Parathyroid adenoma (tissue), 2 donors: ENCODE measurements around the gene ALPL.

Source experiments
- H2AFZ ChIP-seq: fragments of 300-600 bp; sonication (generic); one replicate; pipeline ENCODE4 v1.7.0; 2017; ENCODE audit warnings: antibody characterized with exemption, mild to moderate bottlenecking
- H3K27ac ChIP-seq: fragments of 300-600 bp; sonication (generic); one replicate; pipeline ENCODE4 v1.7.0; 2017
- H3K27me3 ChIP-seq: fragments of 300-600 bp; sonication (generic); one replicate; pipeline ENCODE4 v1.7.0; 2017; ENCODE audit warnings: low read length; ENCODE audit not compliant: control insufficient read depth, insufficient read depth
- H3K36me3 ChIP-seq: fragments of 300-600 bp; sonication (generic); one replicate; pipeline ENCODE4 v1.7.0; 2017; ENCODE audit warnings: low read length; ENCODE audit not compliant: control insufficient read depth, insufficient read depth
- H3K4me1 ChIP-seq: fragments of 300-600 bp; sonication (generic); one replicate; pipeline ENCODE4 v1.7.0; 2017; ENCODE audit warnings: control low read depth
- H3K4me2 ChIP-seq: fragments of 300-600 bp; sonication (generic); one replicate; pipeline ENCODE4 v1.7.0; 2017; ENCODE audit warnings: low read length
- H3K4me3 ChIP-seq: fragments of 300-600 bp; sonication (generic); one replicate; pipeline ENCODE4 v1.7.0; 2017; ENCODE audit warnings: low read depth, low read length
- H3K79me2 ChIP-seq: fragments of 300-600 bp; sonication (generic); one replicate; pipeline ENCODE4 v1.7.0; 2017; ENCODE audit warnings: control low read depth
- H3K9ac ChIP-seq: fragments of 300-600 bp; sonication (generic); one replicate; pipeline ENCODE4 v1.7.0; 2017; ENCODE audit warnings: mild to moderate bottlenecking
- H3K9me3 ChIP-seq: fragments of 300-600 bp; sonication (generic); one replicate; pipeline ENCODE4 v1.7.0; 2017; ENCODE audit warnings: low read length; ENCODE audit not compliant: control insufficient read depth
- CTCF ChIP-seq: fragments of 300-600 bp; sonication (generic); IDR thresholded peaks from one replicate; pipeline ENCODE4 v1.7.0; 2017; ENCODE audit warnings: antibody characterized with exemption, mild to moderate bottlenecking
- donor health status: primary hyperparathyroidism.

The ALPL gene

GRCh38 chr1:21607549-21608529, 98.6 kb downstream of the ALPL start:
- no peak overlapping the region for H2AFZ ChIP-seq
- H3K27ac ChIP-seq = no peak overlapping the region
- H3K4me3 ChIP-seq = no peak overlapping the region
- H3K27me3 ChIP-seq = no peaks in the 10 kb centered on the region
- peaks cover 2% of the 10 kb centered on the region for H3K4me1 ChIP-seq
- H3K36me3 ChIP-seq = no peaks in the 10 kb centered on the region
- H3K79me2 ChIP-seq = no peaks in the 10 kb centered on the region
- H3K9me3 ChIP-seq = no peaks in the 10 kb centered on the region
- H3K4me2 ChIP-seq = peak overlapping the region; percentile 33
- H3K9ac ChIP-seq = no peak overlapping the region
- TF ChIP-seq CTCF = no peak

- H3K9ac ChIP-seq = no peak overlapping the region
- no peak for TF ChIP-seq CTCF
- H3K4me2 ChIP-seq = no peak overlapping the region
- H3K79me2 ChIP-seq = no peaks in the 10 kb centered on the region
- H3K27me3 ChIP-seq = no peaks in the 10 kb centered on the region
- no peaks in the 10 kb centered on the region for H3K9me3 ChIP-seq
- peaks cover 2% of the 10 kb centered on the region for H3K4me1 ChIP-seq
- no peak overlapping the region for H3K4me3 ChIP-seq
- H3K27ac ChIP-seq = no peak overlapping the region
- no peaks in the 10 kb centered on the region for H3K36me3 ChIP-seq
- H2AFZ ChIP-seq = no peak overlapping the region
These were observed 99.6 kb downstream of the ALPL start for GRCh38 chr1:21608798-21609197.

GRCh38 chr1:21610027-21610426, 100.8 kb downstream of the ALPL start:
- no peak for TF ChIP-seq CTCF
- Histone ChIP-seq H2AFZ (no peak overlapping the region), H3K36me3 (no peaks in the 10 kb centered on the region), H3K79me2 (no peaks in the 10 kb centered on the region), H3K27ac (no peak overlapping the region), H3K27me3 (no peaks in the 10 kb centered on the region), H3K4me2 (no peak overlapping the region), H3K4me1 (peaks cover 2% of the 10 kb centered on the region), H3K4me3 (no peak overlapping the region), H3K9me3 (no peaks in the 10 kb centered on the region), H3K9ac (no peak overlapping the region)

- Histone ChIP-seq H3K4me2 (no peak overlapping the region), H3K27me3 (no peaks in the 10 kb centered on the region), H3K4me1 (peaks cover 2% of the 10 kb centered on the region), H3K79me2 (no peaks in the 10 kb centered on the region), H3K9ac (no peak overlapping the region), H3K36me3 (no peaks in the 10 kb centered on the region), H2AFZ (no peak overlapping the region), H3K4me3 (no peak overlapping the region), H3K27ac (no peak overlapping the region), H3K9me3 (no peaks in the 10 kb centered on the region)
- no peak for TF ChIP-seq CTCF
These were observed 102.0 kb downstream of the ALPL start for GRCh38 chr1:21610989-21611785.
